GM18508 (cell line): ENCODE measurements around the gene TBC1D5.
"Not testable (repeated sequence)": the region's sequence is repeated elsewhere in the genome, so short reads cannot be mapped to it uniquely, and the experiment has no call there.

ENCODE experiments used
- ATAC-seq: cut with Tn5 transposase; IDR thresholded peaks from one replicate; pipeline ENCODE4 v1.9.1; 2021; ENCODE audit warnings: moderate number of reproducible peaks; ENCODE audit not compliant: insufficient read depth, unreplicated experiment

TBC1D5 gene

DNA sequence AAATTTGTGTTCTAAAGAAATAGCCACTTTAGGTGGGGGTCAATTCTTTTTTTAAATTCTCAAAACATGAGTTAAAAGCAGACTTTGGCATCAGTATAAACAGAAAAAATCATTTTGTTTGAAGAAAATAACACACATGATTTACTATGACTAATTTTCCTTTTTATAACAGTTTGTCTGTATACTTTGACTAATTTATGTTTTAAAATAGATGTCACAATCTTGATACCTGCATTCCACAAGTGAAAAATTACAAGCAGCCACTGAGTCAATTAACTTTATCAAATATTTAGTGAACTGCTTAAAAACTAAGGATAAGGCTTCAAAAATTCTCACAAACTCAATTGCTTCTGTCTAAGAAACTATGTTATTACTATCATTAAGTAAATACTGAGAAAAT lies 235.0 kb downstream of the TBC1D5 start:
- ATAC-seq, result no peak

DNA sequence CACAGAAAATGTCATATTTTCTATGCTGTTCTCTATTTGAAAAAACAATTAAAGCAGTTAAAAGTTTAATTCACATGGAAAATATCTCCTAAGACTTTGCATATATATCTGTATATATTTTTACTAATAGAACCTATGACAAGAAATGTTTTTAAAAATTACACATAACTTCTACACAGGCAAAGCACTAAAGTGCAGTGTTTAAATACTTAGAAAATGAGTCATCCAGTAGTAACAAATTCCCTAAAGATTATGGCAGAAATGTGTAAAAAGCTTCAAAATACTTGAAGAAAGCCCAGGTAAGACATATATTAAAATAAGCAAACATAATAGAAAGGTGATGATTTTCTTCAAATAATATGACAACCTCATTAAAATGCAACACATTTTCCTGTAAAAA lies 236.6 kb downstream of the TBC1D5 start:
- no peak for ATAC-seq

DNA sequence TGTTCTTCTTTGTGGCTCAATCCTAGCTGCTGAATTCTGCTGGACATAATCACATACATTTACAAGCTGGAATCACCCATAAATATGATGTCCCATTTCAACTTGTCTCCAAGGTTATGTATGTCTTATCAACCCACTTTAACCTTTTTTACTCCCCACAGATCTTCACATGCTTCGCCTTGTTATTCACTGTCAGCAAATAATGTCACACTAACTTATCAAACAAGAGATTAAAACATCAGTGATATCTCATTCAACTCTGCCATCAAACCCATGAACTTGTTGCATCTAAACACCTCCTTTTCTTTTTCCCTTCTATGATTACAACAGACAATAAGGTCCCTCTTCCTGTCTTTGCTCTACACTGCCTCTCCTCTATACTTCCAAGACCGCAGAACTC lies 240.7 kb downstream of the TBC1D5 start:
- no peak for ATAC-seq

DNA sequence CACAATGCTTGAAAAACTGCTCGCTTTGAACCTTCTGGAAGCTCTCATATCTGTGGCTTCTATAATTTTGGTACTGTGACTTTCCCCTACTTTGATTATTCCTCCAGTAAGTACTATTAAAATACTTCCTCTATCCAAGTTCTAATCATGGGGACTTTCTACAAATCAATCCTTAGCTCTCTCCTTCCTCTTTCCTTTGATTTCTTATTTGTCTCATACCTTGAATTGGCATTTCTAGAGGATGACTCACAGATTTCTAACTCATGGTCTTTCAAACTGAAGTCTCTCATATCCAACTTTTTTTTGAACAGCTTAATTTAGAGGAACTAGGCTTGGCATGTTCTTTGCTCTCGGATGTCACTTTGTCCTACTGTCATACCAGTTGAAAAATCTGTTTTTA lies 241.8 kb downstream of the TBC1D5 start:
- no peak for ATAC-seq

DNA sequence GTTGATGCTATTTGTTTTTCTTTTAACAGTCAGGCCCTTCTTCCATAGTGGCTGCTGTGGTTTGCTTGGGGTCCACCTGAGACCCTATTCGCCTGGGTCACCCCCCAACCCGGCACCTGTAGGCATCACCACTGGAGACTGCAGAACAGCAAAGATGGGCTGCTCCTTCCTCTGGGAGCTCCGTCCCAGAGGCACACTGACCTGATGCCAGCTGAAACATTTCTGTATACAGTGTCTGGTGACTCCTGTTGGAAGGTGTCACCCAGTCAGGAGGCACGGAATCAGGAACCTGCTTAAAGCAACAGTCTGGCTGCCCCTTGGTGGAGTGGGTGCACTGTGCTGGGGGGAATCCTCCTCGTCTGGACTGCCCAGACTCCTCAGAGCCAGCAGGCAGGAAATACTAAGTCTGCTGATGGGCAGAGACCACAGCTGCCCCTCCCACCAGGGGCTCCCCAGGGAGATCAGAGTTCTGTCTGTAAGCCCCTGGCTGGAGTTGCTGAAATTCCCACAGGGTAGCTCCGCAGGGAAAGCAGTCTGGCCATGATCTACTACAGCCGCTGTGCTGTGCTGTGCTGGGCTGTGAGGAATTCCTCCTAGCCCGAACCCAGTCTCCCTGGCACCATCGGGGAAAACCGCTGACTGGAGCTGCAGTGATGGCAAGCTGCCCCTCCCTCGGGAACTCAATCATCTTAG lies 248.2 kb downstream of the TBC1D5 start:
- no peak for ATAC-seq

DNA sequence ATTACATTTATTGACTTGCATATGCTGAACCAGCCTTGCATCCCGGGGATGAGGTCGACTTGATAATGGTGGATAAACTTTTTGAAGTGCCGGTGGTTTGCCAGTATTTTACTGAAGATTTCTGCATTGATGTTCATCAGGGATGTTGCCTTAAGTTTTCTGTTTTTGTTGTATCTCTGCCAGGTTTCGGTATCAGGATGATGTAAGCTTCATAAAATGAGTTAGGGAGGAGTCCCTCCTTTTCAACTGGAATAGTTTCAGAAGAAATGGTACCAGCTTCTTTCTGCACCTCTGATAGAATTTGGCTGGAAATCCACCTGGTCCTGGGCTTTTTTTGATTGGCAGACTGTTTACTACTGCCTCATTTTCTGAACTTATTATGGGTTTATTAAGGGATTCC lies 250.8 kb downstream of the TBC1D5 start:
- ATAC-seq, result no peak

DNA sequence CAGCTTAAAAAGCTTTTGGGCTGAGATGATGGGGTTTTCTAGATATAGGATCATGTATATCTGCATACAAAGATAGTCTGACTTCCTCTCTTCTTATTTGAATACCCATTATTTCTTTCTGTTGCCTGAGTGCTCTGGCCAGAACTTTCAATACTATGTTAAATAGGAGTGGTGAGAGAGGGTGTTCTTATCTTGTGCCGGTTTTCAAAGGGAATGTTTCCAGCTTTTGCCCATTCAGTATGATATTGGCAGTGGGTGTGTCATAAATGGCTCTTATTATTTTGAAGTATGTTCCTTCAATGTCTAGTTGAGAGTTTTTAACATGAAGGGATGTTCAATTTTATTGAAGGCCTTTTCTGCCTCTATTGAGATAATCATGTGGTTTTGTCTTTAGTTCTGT lies 251.2 kb downstream of the TBC1D5 start:
- not testable (repeated sequence) for ATAC-seq

DNA sequence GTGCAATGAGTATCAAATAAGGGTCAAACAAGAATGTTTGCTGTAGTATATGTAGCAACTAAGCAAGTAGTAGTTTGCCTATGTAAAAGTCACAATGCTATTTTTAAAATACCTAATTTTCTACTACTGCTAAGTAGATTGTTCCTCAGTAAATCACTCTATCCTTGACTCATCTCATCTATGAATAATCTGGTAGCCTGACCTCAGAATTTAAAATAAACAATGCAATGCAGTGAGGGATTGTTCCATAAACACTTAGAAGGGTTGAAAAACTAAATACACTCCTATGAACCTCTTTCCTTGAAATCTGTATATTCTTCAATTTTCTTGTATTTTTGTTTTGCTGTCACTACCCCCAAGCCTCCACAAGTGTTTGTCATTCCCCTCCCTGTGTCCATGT lies 253.3 kb downstream of the TBC1D5 start:
- no peak for ATAC-seq

DNA sequence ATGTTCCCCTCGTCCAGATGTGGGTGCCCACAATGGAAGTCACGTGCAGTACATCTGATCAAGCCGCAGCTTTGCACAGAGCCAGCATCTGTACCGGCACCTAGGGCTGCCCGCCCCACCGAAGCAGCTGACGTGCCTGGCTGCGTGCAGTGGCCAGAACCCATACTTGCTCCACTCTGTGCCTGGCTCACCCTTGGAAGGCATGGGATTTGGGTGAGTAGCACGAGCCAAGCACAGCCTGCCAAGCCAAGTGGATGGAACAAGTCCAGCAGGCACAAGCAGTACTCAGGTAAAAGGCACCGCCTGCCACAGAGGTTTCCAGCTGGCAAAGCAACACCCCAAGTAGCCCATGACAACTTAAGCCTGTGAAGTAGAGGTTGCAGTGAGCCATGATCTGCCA lies 261.3 kb downstream of the TBC1D5 start:
- ATAC-seq, result no peak

DNA sequence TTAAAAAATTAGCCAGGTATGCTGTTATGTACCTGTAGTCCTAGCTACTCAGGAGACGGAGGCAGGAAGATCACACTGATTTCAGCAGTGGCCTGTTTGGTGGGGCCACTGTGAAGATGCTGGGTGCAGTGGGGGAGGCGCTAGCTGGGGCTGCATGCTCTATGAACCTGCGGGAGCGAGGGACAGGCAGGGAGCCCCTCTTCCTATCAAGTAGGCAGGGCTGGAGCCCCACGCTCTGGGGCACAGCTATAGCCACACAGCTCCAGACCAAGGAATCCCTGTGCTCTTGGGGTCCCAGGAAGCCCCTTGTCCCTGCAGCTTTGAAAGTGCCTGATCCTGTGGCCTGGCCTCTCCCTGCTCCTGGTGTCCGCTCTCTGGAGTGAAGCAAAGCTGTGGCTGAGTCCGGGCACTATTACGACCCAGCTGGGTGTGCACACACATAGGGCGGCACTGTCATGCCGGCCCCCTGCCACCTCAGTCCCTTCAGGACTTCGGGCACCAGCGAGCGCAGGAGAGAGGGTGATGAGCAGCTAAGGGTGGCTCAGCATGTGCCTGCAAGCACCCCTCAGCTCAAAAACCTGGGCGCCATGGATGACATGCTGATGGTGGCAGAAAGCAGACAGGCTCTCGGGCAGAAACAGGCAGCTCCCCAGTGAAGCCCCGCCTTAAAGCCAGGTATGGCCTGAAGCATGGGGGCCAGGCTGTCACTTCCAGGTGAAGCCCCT lies 262.6 kb downstream of the TBC1D5 start:
- ATAC-seq, result no peak

DNA sequence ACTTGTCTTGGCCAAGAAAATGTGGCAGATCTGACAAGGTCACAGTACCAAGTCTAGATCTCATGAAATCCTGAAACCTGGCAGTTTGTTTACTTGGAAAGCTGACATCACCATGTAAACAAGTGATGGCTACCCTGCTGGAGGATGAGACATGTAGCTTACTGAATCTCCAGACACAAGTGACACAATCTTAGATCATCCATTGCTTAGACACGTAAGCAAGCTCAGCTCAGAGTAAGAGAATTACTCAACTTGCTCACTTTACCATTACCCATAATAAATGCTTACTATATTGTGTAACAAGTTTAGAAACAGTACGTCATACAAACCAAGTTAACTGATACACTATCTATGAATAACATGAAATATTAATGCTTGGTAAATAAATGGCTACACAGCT lies 263.8 kb downstream of the TBC1D5 start:
- no peak for ATAC-seq

DNA sequence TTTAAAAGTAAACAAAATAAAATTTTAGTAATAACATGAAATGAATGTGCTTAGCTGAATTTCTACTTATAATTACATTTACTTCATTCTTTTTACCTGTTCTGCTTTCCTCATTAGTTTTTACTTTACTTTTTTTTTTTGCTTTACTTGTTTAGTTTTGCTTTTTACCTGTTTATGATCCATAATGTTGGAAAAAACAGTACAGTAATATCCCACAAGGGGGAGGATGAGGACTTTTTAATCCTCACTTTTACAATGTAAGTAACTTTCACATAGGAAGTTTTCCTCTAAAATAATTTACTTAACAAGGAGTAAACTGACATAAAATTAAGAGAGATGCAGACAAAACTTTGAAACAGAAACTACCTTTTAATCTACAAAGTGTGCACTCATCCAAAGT lies 268.7 kb downstream of the TBC1D5 start:
- ATAC-seq, result no peak

DNA sequence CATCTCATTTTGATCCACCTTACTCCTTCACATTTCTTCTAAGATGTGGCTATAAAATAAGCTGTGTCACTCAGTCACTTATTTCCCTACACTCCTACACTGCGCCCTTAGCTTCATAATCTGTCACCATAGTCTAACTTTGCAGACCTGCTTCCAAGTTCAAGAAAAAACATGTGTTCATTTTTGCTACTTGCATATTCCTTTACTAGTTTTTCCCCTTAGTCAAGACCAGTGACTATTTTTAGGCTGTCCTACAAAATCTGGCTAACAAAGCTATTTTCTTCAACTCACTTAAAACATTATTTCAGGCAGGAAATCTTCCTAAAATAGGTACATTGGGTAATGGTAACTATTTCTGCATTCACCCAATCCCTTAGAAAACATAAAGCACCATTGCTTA lies 272.5 kb downstream of the TBC1D5 start:
- no peak for ATAC-seq

DNA sequence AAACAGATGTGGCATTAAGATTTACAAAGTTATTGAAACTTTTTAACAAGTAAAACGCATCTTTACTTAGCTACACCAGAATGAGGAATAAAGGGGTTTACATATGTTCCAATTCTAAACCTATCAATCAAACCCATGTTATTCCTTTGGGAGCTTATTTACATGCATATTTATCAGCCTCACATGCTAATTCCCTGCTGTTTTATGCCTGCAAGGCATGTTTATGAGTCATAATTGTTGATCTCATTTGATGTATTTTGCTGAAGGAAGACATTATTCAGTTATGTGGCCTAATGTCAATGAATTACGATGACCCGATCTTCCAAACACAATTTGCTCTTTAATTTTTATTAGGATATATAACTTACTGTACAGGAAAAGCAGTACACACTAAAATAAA lies 272.9 kb downstream of the TBC1D5 start:
- no peak for ATAC-seq

DNA sequence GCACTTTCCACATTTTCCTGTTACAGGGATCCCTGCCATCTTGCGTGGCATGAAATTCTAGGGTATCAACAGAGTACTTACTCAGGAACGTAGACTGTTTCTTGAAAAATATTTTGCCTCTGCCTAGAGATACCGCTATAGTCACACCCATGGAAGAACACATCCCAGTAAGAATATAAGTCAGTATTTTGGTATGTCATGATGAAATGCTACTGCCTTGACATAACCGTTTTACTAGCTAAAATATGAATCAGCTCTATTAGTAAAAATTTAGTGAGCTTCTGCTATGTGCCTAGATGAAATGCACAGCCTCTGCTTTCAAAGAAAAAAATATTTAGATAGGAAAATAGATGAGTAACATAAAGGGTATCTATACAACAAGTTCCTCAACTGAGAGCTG lies 276.4 kb downstream of the TBC1D5 start:
- no peak for ATAC-seq

DNA sequence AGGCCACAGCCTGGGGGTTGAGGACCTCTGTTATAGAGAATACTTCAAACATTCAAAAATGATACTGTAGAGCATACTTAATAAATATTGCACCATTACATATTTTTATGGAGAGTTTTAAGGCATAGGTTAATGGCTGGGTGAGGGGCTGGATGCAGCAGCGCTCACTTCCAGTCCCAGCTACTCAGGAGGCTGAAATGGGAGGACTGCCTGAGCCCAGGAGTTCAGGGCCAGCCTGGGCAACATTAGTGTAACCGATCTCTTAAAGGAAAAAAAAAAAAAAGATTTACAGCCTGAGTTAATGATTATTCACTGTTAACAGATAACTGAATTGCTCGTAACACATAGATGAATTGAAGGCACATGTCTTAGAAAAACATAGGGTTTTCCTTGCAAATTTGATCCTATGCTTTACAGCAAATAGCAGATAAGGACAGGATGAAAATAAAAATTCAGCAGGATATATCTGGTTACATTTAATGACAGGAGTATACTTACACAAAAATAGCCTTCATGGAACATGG lies 282.9 kb downstream of the TBC1D5 start:
- no peak for ATAC-seq

DNA sequence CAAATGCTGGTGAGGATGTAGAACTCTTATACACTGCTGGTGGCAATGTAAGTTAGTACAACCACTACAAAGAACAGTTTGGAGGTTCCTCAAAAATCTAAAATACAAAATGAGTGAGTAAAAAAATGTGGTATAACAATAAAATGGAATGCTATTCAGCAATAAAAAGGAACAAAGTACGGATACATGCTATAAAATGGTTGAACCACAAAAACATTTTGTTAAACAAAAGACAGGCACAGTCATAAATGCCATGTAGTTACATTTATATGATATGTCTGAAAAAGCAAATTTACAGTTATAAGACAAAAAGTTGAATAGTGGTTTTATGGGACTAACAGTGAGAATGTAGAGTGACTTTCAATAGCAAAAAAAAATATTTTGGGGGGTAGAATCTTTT lies 285.8 kb downstream of the TBC1D5 start:
- no peak for ATAC-seq

DNA sequence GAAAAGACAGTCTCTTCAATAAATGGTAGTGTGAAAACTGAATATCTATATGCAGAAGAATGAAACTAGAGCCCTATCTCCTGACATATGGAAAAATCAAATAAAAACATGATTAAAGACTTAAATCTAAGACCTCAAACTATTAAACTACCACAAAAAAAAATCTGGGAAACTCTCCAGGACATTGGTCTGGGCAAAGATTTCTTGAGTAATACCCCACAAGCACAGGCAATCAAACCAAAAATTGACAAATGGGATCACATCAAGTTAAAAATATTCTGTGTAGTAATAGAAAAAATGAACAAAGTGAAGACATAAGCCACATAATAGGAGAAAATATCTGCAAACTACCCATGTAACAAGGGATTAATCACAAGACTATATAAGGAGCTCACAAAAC lies 286.4 kb downstream of the TBC1D5 start:
- ATAC-seq, result no peak

DNA sequence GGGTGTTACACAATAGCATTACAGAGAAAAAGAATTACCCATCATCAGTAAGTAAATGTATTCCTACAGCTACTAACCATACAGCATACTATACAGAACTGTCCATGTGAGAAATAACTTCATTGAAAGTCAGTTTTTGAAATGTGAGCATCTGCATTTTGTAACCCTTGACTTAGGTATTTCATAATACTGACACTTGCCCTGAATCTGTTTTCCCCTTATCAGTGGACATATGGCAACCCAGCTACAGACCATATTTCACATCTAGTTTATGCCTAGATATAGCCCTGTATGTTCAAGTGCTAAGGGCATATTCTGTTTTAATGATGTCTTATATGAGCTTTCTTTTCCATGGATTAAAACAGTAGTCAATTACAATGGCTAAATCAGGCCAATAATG lies 297.6 kb downstream of the TBC1D5 start:
- ATAC-seq, result no peak

DNA sequence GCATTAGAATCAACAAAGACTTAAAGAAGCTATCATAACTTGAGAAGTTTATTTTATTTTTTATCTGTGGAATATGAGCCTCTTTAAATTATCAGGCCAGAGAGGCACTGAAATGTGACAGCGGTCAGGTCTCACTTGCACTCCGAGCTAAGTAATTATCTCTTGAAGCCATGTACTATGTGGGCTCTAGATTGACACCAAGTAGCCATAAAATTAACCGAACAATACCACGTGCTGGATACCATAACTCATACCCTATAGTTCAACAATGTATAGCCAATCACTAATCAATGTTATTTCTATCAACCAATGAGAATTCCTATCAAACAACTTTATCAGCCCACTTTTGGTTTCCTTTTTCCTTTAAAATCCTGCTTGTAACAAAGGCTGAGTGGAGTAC lies 299.3 kb downstream of the TBC1D5 start:
- no peak for ATAC-seq

DNA sequence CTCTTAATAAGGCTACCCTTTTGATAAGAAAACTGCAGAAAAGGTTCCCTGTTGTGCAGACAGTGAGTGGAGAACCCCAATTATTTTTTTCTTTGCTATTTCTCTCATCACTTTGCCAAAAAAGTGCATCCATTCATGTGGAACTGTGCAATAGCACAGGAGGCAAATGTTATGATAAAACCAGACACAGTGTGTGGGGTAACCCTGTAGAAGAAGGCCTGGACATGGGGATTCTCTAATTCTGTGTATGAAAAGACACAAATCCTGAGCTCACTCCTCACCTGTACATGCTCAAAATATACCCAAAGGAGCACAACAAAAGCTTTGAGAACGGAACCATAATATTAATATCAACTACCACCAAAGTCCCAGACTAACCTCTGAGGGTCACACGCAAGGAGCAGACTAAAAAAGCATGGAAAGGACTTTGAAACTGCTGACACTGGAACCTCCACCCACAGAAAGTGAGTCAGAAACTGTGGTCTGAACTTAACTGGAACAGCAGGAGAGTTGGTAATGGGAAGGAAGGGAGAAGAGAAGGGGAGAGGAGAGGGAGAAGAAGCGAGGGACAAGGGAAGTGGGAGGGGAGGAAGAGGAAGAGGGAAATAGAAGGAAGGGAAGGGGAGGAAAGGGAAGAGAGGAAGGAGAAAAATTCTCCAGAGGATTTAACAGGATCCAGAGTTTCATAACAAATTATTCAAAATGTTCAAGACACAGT lies 299.9 kb downstream of the TBC1D5 start:
- no peak for ATAC-seq
